ENCODE results near the gene HDX.

DNA sequence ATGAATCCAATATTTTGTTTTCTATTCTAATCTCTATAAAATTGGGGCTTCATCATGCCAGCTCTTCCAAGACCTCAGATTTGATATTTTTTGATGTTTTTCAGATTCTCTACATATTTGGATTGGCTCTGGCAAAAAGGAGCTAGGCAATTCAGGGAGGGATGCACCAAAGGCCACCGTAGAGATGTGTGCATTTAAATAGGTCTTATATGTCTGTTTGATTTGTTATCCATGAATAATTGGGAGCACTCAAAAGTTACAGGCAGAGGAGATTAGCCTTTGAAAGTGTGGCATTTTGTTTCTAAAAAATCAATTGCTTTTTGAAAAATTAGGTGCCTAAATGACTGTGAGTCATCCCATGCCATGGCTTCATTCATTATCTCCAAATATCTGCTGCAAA lies 167.1 kb downstream of the HDX start:
- TF ChIP-seq CEBPG (CRISPR knock-in tag; IDR thresholded peaks at IDR 0.05) (no peak), EHMT2 (IDR thresholded peaks at IDR 0.05; ENCODE audit: borderline replicate concordance, low read depth, low read length) (no peak)
- TF ChIP-seq, protein P1, sequence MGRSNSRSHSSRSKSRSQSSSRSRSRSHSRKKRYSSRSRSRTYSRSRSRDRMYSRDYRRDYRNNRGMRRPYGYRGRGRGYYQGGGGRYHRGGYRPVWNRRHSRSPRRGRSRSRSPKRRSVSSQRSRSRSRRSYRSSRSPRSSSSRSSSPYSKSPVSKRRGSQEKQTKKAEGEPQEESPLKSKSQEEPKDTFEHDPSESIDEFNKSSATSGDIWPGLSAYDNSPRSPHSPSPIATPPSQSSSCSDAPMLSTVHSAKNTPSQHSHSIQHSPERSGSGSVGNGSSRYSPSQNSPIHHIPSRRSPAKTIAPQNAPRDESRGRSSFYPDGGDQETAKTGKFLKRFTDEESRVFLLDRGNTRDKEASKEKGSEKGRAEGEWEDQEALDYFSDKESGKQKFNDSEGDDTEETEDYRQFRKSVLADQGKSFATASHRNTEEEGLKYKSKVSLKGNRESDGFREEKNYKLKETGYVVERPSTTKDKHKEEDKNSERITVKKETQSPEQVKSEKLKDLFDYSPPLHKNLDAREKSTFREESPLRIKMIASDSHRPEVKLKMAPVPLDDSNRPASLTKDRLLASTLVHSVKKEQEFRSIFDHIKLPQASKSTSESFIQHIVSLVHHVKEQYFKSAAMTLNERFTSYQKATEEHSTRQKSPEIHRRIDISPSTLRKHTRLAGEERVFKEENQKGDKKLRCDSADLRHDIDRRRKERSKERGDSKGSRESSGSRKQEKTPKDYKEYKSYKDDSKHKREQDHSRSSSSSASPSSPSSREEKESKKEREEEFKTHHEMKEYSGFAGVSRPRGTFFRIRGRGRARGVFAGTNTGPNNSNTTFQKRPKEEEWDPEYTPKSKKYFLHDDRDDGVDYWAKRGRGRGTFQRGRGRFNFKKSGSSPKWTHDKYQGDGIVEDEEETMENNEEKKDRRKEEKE (IDR thresholded peaks at IDR 0.05): no peak
